GM10847 (cell line): Measurements from ENCODE around the gene RXRA.

ENCODE experiments used
- POLR2A ChIP-seq: IDR thresholded peaks from 2 replicates; pipeline ENCODE4 v1.6.1; 2011; ENCODE audit not compliant: insufficient read length; ENCODE audit errors: extremely low read depth

The RXRA gene

GRCh38 chr9:134433101-134433500 is 106.8 kb downstream of the RXRA start:
- no peak for TF ChIP-seq POLR2A

- no peak for TF ChIP-seq POLR2A
Observed at GRCh38 chr9:134433909-134434882, 107.9 kb downstream of the RXRA start.

GRCh38 chr9:134434894-134435506 is 108.7 kb downstream of the RXRA start:
- TF ChIP-seq POLR2A = no peak

- no peak for TF ChIP-seq POLR2A
Observed at GRCh38 chr9:134435550-134436378, 109.5 kb downstream of the RXRA start.

GRCh38 chr9:134436379-134436762 is 110.1 kb downstream of the RXRA start:
- no peak for TF ChIP-seq POLR2A

GRCh38 chr9:134436911-134437310 is 110.7 kb downstream of the RXRA start:
- no peak for TF ChIP-seq POLR2A

- no peak for TF ChIP-seq POLR2A
Observed at GRCh38 chr9:134437403-134438194, 111.3 kb downstream of the RXRA start.

- TF ChIP-seq POLR2A = no peak
Observed at GRCh38 chr9:134438195-134438788, 112.0 kb downstream of the RXRA start.

- no peak for TF ChIP-seq POLR2A
Observed at GRCh38 chr9:134439368-134439784, 113.1 kb downstream of the RXRA start.

GRCh38 chr9:134440636-134441226 is 114.5 kb downstream of the RXRA start:
- TF ChIP-seq POLR2A = no peak

- TF ChIP-seq POLR2A = no peak
Observed at GRCh38 chr9:134441227-134442084, 115.2 kb downstream of the RXRA start.

- no peak for TF ChIP-seq POLR2A
Observed at GRCh38 chr9:134442085-134442474, 115.8 kb downstream of the RXRA start.
